ENCODE results near the gene P2RY6. TPM values are rescaled to one million over a fixed set of nuclear protein-coding genes. Genes with fewer than 3 reads are reported as not detected.

P2RY6 gene
- polyA plus RNA-seq, 1 donor (not counting 4 experiments of a cell fraction or from before 2014, with no cell fraction given), result 0.04 TPM

DNA sequence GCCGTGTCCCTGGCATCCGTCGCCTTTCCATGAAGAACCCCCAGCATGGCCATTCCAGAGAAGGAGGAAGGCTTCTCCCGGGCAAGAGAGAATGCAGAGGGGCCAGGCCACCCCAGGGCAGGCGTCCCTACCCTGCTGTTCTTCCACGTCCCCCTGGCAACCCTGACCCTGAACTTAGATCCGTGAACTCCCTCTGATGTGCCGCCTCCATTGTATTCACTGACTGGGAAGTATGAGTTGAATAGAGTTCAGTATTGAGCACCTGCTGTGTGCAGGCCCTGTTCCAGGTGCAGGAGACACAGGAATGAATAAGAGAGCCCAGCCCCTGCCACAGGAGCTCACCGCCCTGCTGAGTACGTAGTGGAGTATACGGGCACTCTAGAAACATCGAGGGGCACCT is 74.9 kb downstream of the P2RY6 start:
- no peak for DNase-seq (ENCODE audit: low read depth, low spot score)
- Histone ChIP-seq H3K4me1 (ENCODE audit: control insufficient read depth, extremely low read depth, insufficient read depth, low read length) (peaks cover 4% of the 10 kb centered on the region), H3K9me3 (ENCODE audit: control insufficient read depth, low read depth, low read length) (no peaks in the 10 kb centered on the region), H3K9ac (ENCODE audit: control insufficient read depth, extremely low read depth, insufficient read depth, low read length) (no peak overlapping the region), H4K20me1 (ENCODE audit: control insufficient read depth, extremely low read depth, insufficient read depth, low read length) (peaks cover 2% of the 10 kb centered on the region), H3K4me2 (ENCODE audit: control insufficient read depth, extremely low read depth, insufficient read depth, low read depth, low read length) (no peak overlapping the region), H3K27ac (ENCODE audit: control insufficient read depth, insufficient read depth, low read length) (no peak overlapping the region), H3K79me2 (ENCODE audit: control insufficient read depth, insufficient read depth, low read length) (no peaks in the 10 kb centered on the region), H3K9me1 (ENCODE audit: control insufficient read depth, extremely low read depth, insufficient read depth, low read length) (no peaks in the 10 kb centered on the region), H3K36me3 (ENCODE audit: control insufficient read depth in 2 of 2, extremely low read depth in 1 of 2, insufficient read depth in 2 of 2, low read length in 2 of 2) (no peaks in the 10 kb centered on the region), H3K4me3 (ENCODE audit: control insufficient read depth in 2 of 3, extremely low read depth in 1 of 3, insufficient read depth in 2 of 3, low read depth in 1 of 3, low read length in 3 of 3) (no peak overlapping the region), H3K27me3 (ENCODE audit: control insufficient read depth, extremely low read depth, insufficient read depth, low read length) (peaks cover 11% of the 10 kb centered on the region), H2AFZ (ENCODE audit: control insufficient read depth, low read length) (no peak overlapping the region)
- dilution Hi-C loops (cut with MboI; ENCODE audit: extremely low pct_ligation_motif_present, low sequenced_read_pairs), result no loop called here
- TF ChIP-seq, protein P1, sequence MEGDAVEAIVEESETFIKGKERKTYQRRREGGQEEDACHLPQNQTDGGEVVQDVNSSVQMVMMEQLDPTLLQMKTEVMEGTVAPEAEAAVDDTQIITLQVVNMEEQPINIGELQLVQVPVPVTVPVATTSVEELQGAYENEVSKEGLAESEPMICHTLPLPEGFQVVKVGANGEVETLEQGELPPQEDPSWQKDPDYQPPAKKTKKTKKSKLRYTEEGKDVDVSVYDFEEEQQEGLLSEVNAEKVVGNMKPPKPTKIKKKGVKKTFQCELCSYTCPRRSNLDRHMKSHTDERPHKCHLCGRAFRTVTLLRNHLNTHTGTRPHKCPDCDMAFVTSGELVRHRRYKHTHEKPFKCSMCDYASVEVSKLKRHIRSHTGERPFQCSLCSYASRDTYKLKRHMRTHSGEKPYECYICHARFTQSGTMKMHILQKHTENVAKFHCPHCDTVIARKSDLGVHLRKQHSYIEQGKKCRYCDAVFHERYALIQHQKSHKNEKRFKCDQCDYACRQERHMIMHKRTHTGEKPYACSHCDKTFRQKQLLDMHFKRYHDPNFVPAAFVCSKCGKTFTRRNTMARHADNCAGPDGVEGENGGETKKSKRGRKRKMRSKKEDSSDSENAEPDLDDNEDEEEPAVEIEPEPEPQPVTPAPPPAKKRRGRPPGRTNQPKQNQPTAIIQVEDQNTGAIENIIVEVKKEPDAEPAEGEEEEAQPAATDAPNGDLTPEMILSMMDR (optimal IDR thresholded peaks at IDR 0.05 in 1 of 3, IDR thresholded peaks at IDR 0.05 in 1 of 3, conservative IDR thresholded peaks at IDR 0.05 in 1 of 3; ENCODE audit: extremely low read depth in 1 of 3, insufficient read depth in 2 of 3, low read length in 3 of 3), result no peak
- no peak for TF ChIP-seq EZH2 (IDR thresholded peaks at IDR 0.05; ENCODE audit: low read length)
- FAIRE-seq, result no peak

Other genes starting within 250 kb of the P2RY6 start
- gene FCHSD2, start 130.0 kb upstream of the P2RY6 start, polyA plus RNA-seq, result 11.6 to 16.2 TPM (median 14.2 TPM) in 3 replicates
- 3.9 to 6.9 TPM (median 5.1 TPM) in 3 replicates for gene P2RY2, start 54.1 kb upstream of the P2RY6 start, polyA plus RNA-seq
- gene ARHGEF17, start 35.9 kb downstream of the P2RY6 start, polyA plus RNA-seq, result 4.2 to 6.4 TPM (median 5.1 TPM) in 3 replicates
- gene RELT, start 104.1 kb downstream of the P2RY6 start, polyA plus RNA-seq, result 3.4 to 5.0 TPM (median 4.2 TPM) in 3 replicates

Measured in keratinocyte (primary cell).